NCI-H1436 (cell line): ENCODE measurements around the gene DMKN.
"Not testable (repeated sequence)": the region's sequence is repeated elsewhere in the genome, so short reads cannot be mapped to it uniquely, and the experiment has no call there.

Source experiments
- DNase-seq: peaks from one replicate; lab custom pipeline; 2025; lab: John Stamatoyannopoulos, UW

The DMKN gene

DNA sequence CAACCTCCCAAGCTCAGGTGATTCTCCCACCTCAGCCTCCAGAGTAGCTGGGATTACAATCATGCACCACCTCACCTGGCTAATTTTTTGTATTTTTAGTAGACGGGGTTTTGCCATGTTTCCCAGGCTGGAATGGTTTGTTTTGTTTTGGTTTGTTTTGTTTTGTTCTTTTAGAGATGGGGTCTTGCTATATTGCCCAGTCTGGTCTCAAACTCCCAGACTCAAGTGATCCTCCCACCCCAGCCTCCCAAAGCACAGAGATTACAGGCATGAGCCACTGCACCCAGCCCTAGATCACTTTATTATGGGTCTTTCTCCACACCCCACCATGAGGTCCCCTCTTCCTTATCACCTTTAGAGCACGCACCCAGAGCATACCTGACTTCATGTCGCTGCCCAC is 15.2 kb downstream of the DMKN start:
- DNase-seq, result no peak

DNA sequence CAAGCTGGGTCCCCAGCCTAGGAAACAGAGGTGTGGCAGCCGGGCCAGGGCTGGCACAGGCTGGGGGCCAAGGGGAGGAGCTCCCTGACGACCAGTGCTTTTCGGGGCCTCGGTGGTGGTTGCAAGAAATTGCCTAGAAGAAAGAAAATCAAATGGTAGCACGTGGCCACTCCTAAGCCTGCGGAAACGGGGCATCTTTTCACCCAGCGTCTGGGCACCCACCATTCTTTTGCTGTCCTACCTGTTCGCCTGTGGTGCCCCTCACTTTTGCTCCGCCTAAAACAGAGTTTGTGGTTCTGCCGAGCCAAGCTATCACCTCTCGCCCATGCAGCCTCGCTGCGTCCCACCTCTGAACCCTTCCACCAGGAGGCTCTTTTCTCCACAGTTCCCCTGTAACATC is 16.0 kb downstream of the DMKN start:
- DNase-seq, result no peak

DNA sequence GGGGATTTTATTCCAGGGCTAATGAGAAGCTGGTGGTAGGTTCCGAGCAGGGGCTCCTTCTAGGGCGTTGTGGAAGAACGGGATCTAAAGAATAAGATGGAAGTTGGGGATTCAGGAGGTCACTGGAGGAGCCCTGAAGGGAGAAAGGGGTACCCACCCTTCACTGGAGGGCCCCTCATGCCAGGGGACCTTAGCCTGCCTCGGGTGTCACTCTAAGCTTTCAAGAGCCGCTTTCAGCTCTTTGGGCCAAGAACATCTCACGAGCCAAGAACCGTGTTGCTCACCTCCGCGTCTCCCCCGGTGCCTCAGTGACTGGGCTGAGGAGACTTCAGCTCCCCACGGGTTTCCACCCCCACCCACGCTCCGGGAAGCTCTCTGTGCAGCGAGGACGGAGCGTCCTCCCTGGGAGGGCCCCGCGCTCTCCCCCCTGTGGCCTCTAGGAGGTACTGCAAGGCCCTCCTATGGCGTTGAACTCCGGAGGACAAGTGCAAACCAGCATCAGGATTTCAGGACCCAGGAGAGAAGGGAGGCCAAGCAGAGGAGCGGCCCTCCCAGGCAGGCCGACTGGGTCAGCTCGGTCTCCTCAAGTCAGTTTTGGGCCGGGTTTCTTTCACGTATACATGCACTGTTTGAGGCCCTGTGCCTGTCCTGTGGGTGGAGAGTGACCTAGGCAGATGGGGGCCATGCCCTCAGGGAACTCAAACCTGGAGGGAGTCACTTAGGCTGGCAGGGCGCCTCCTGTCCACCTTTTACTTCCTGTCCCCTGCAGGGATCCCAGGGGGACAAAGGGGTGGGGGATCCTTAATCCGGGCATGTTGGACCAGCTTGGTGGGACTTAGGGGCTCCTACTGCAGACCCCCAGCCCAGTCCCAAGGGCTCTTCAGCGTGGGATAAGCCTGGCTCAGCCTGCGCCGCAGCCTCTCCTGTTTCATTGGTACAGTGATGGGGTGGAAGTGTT is 18.1 kb downstream of the DMKN start:
- DNase-seq, result peak; percentile 25

DNA sequence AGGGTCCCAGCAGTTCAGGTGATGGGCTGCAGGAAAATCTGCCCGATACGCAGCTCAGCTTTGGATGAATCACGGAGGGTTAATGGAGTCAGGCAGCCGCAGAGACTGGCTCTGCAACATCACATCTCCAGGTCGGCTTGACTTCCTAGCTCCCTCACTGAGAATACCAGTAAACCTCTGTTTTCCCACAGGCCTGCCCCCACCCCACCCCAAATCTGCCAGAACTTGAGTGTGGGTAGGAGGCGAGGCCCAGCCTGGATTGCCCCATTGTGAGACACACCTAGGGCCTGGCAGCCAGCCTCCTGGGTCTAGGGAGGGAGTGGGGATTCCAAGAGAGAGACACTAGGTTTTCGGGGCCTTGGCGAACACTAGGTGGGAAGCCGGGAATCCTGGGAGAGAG is 19.5 kb downstream of the DMKN start:
- no peak for DNase-seq

DNA sequence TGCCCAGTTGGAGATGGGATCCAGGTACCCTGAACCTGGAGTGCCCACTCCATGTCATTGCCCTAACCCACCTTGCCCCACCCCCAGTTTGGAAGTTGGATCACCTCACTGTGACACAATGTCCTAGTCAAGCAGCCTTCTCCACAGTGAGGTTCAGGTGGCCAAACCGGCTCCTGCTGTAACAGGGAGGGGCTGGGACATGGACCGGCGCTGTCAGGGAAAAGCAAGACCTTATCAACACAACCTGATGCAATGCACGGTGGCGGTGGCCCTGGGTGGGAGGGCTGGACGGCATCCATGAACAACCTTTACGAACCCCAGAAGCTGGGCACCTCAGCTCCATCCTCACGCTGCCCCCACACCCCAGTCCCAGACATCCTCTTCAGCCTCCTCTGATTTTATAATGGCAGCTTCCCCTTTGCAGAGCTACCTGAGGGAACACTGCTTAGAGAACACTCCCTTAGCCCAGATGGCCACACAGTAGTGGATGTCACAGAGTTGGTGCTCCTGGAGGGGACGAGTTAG is 21.6 kb downstream of the DMKN start:
- no peak for DNase-seq

DNA sequence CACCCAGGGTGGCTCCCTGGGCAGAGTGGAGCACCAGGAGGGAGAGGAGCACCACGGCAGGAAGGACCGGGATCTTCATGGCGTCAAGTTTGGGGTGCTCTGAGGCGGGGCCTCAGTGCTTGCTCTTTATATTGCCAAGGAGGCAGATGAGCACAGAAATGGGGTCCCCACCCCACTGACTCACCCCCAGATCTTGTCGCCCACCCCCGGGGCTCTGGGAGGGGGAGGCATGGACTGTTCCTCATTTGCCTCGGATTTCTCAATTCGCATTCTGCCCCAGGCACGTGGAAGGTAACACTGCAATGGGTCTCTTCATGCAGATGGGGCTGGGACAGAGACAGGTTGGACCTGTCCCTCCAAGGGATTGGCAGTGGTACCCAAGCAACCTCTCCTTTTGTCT is 23.1 kb downstream of the DMKN start, which contains the start of gene KRTDAP:
Gene KRTDAP (minus strand): TSS at position 101 of the 400 bp plus-strand sequence. CDS start 22 bp downstream, at position 79.
- no peak for DNase-seq

DNA sequence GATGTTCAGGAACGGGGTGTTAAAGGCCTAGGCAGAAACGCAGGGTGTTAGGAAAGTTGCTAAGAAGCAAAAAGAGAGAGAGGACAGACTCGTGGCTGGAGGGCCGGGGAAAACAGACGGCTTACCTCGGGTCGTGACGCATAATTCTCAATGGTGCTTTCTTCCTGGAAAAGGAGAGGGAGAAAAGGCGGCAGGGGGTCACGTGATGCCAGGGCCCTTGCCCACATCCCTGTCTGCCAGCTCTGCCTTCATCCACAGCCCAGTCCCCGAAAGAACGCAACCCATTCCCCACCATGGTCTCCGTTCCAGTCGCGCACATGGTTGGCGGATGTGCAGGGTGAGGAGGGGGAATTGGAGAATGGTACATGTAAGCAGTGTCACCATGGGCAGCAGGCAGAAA is 24.8 kb downstream of the DMKN start:
- no peak for DNase-seq

DNA sequence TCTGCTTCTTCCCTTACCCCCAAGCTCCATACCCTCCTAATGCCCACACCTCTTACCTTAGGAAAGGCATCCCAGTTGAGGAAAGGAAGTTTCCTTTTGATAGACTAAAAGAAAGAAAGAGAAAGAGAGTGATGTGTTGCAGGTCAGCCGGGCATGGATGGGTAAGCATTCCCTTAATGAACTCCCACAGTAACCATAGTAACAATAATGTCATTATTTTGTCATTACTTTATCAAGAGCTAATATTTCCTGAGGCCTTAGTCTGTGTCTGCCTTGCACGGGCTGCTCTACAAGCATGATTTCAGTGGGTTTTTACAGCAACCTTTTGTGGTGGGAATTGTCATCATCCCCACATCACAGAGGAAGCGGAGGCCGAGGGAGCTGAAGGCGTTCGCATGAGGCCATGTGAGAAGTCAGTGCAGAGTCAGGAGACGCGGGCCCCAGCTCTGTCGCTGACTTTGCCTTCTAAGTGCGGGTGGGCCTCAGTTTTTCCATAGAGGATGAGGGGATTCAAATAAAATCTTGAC is 25.7 kb downstream of the DMKN start:
- DNase-seq, result no peak

DNA sequence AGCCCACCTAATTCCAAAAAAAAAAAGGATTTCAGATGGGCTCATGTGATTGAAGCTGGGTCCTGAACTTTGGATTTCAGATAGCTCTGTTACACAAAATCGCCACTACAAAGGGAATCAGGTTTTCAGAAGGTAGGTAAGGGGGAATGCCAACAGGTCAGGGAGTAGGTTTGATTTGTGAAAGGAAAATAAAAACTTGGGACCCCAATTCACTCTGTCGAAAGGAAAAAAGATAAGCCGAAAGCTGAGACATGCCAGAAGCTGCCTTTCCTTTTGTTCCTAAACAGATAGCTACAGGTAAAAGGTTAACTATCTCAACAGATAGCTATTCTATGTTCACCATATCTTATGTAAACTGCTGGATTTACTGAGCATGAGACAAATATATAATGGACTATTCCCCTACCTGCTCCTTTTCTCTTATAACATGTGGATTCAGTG is 27.2 kb downstream of the DMKN start:
- no peak for DNase-seq

DNA sequence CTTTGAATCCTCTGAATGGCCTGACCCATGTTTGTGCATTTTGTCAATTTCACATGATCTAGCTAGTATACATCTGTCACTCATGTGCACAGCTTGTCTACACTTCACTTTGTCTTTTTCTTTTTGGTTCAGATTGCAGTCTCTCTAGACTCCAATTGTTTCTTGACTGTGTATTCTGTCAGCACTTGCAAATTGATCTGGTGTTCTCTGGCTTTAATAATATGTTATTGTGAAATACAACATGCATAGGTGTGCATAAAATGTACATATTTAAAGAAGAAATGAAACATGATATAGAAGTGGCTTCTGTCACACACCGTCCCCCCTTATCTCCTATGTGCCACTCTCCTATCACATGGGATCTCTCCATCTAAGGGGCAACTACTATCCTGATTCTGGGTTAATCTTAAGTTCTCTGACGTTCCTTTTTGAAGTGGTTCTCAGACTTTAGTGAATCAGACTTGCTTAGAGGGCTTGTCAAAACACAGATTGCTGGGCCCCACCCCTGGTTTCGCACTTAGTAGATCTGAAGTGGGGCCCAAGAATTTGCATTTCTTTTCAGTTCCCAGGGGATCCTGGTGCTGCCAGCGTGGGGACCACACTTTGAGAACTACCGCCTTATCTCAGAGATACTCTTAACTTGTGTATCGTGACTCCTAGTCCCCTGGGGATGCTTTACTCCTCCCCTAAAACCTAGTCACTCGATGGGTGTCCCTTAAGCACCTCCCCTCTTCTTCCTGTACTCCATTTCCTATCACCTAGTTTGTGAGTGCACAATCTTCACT is 29.0 kb downstream of the DMKN start:
- no peak for DNase-seq

DNA sequence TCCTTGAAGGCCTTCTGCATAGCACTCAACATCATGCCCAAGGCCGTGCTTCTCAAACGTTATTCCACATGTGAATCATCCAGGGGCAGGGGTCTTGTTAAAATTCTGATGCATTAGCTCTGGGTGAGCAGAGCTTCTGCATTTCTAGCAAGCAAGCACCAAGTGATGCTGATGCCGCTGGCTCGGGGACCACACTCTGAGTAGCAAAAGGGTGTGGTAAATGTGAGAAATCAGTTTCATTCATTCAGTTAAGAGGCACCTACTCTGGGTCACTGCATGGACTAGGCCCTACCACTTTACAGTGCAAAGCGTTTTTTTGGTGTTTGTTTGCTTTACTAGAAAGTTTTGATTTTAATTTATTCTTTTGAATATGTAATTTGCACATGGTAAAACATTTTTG is 30.4 kb downstream of the DMKN start:
- DNase-seq, result no peak

DNA sequence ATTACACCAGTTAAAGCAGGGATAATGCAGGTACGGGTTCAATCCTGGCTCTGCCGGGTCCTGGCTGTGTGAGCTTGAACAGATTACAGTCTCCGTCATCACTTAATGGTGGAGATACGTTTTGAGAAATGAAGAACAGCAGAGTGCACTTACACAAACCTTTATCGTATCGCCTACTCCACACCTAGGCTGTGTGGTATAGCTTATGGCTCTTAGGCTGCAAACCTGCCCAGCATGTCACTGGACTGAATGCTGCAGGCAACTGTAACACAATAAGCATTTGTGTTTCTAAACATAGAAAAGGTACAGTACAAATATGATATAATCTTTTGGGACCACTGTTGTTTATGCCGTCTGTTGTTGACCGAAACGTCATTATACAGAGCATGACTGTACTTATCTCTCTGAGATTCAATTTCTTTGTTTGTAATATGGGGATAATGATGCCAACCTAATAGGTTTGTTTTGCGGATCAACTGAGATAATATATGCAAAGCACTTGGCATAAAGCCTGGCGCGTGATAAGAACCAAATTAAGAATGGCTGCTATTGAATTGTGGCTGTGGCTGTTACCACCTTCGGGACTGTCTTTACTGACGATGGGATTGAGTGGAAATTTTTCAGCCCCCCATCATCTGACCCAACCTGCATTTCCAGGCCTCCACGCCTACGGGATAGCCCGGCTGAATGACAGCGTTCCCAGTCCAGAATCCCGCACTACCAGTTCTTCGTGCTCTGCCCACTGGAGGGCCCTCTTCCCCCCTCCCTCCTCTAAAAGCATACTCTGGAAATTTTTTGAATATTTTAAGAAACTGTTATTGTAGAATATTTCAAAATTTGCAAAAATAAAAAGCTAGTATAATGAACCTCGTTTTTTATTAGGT is 34.4 kb downstream of the DMKN start:
- peak; percentile 64 for DNase-seq

DNA sequence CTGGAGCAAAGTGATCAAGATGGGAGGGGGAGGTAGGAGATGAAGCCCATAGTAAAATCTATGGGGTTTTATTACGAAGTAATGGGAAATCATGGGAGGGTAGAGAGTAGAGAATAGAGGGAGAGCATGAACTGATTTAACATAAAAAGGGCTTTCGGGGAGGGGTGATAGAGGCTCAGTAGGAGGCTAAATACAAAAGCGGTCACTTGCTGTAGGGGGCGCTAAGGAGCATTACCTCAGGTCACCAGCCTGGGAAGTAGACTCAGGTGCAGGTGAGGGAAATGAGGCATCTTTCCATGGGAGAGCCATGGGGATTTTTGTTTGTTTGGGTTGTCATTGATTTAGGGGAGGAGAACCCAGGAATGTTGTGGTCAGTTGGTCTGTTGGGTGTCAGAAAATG is 37.3 kb downstream of the DMKN start:
- no peak for DNase-seq

DNA sequence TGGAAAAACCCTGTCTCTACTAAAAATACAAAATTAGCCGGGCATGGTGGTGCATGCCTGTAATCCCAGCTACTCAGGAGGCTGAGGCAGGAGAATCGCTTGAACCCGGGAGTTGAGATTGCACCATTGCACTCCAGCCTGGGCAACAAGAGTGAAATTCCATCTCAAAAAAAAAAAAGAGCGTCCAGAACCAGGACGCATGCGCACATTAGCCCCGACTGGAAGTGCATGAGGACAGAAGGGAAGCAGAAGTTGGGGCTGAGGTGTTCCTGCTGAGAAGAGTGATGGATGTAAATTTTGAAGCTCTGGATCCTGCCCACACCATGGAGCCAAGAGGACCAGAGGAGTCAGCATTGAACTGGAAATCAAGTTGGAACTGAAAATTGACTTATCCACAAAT is 38.9 kb downstream of the DMKN start:
- not testable (repeated sequence) for DNase-seq

DNA sequence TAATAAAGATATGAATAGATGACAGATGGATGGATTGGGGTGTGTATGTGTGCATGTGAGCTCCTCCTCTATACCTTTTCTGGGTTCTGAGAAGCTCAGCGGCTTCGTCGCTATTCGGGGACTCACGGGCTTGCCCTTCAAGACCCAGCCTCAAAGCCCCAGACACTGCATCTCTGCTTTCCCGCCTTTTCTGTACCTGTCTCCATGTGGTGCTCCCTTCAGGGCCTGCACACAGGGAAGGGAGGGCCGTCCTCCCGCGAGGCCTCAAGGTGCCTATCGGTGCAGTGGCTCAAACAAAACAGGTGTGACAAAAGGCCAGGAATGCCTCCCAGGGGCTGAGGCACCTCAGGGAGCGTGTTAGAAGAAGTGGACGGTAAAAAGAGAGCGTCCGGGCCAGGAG is 39.3 kb downstream of the DMKN start:
- DNase-seq, result no peak

DNA sequence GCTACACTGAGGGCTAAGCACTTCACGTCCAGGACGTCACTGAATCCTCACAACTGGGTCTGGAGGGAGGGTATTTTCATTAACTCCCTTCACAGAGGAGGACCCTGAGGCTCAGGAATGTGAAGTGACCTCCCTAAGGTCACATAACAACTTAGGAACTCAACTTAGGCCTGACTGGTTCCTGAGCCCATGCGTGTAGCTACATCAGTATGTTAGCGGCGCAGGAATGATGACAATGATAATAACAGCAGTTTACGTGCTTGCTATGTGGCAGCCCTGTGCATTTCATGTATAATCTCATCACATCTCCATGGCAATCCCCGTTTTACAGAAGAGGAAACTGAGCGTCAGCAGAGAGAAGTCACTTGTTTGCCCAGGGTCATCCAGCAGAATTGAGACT is 41.5 kb downstream of the DMKN start:
- no peak for DNase-seq

DNA sequence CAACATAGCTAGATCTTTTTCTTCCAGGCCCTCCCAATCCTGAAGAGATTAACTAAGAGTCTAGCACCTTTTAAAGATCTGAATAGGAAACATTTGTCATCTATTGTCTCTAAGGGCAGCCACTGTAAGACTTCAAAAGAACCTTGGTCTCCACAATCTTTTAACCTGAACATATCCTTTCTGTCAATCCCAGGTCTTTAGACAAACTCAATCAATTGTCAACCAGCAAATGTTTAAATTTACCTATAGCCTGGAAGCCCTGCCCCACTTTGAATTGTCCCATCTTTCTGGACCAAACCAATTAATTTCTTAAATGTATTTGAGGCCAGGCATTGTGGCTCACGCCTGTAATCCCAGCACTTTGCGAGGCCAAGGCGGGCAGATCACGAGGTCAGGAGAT is 42.4 kb downstream of the DMKN start:
- not testable (repeated sequence) for DNase-seq

DNA sequence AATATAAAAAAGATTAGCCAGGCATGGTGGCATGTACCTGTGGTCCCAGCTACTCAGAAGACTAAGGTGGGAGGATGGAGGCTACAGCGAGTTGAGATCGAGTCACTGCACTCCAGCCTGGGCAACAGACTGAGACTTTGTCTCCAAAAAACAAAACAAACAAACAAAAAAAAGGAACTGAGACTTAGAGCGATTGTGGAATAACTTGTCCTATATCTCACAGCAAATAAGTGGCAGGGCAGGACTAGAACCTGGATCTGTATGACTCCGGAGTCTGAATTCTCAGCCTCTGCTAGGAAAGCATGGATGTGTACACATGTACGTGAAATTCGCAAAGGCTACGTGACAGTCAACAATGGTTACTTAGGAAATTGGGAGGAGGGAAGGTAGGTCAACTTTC is 43.3 kb downstream of the DMKN start:
- DNase-seq, result no peak

DNA sequence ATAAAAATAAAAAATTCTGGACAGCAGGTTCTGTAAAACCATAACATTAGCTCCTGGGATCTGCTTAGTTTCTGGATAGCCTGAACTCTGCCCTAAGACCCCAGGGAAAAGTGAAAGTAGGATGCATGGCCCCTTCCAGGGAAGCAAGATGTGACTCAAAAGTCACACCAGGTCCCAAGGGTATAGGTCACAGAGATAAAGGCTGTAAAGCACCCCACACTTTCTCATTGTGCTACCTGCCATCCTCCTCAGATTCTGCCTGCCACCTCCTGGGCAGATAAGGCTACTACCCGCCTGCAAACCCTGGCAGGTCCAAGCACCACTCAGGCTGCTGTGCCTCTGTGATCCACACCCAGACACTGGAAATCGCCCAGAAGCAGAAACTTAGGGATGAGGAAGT is 44.8 kb downstream of the DMKN start:
- peak; percentile 6 for DNase-seq

DNA sequence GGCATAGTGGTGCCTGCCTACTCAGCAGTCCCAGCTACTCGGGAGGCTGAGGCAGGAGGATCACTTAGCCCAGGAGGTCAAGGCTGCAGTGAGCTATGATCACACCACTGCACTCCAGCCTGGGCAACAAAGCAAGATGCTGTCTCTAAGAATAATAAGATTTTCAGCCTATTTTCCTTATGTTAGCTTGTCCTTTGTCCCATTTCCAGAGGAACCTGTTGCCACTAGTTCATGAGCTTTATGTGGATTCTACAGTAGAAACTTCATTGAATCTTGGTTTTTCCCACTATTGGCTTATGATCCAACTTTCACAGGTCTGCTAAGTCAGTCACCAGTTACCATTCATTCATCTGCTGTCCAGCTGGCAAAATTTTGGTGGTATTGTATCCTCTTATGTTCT is 47.2 kb downstream of the DMKN start:
- no peak for DNase-seq

DNA sequence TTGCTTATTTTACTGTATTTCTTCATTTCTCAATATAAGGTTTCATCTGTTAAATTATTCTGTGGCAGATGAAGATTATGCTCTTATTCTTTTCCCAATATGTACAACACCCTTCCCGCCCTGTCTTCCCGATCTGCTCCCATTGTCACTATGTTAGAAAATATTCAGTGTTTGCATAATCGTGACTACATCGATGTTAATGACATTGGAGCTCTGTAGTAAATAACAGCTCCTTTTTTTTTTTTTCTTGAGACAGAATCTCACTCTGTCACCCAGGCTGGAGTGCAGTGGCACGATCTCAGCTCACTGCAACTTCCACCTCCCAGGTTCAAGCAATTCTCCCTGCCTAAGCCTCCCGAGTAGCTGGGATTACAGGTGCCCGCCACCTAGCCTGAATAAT is 50.5 kb downstream of the DMKN start:
- not testable (repeated sequence) for DNase-seq
